HEK293 (cell line): ENCODE data around the gene DDAH1.

Source experiments
- CTCF ChIA-PET: fragments of 350-600 bp; formaldehyde crosslinking; extraction: SDS; loops from one replicate; lab custom pipeline; 2021; ENCODE audit warnings: antibody characterized with exemption; lab: Yijun Ruan, JAX
- POLR2A ChIA-PET: fragments of 300-600 bp; formaldehyde crosslinking; extraction: SDS; loops from one replicate; lab custom pipeline; 2020; ENCODE audit warnings: antibody characterized with exemption, inconsistent platforms; lab: Yijun Ruan, JAX
- H3K27ac ChIP-seq: fragments of 200-500 bp; sonication (Bioruptor generic); 2 replicates; pipeline ENCODE4 v1.5.1; 2014; ENCODE audit warnings: low read depth, low read length, control low read depth, inconsistent platforms; ENCODE audit errors: extremely low read depth
- H3K36me3 ChIP-seq, 2 experiments: fragments of 200-500 bp in 1 of 2; sonication (Bioruptor generic) in 1 of 2; 1 replicate in 1 of 2; 2 replicates in 1 of 2; pipeline ENCODE4 v1.5.1; 2014 to 2017; ENCODE audit warnings: inconsistent platforms in 2 of 2, low read length in 2 of 2; ENCODE audit not compliant: control insufficient read depth in 2 of 2, insufficient read depth in 1 of 2
- H3K4me1 ChIP-seq: fragments of 200-500 bp; sonication (Bioruptor generic); 2 replicates; pipeline ENCODE4 v1.5.1; 2014; ENCODE audit warnings: mild to moderate bottlenecking, low read length, inconsistent platforms; ENCODE audit not compliant: control insufficient read depth, insufficient read depth
- H3K4me3 ChIP-seq: 2 replicates; pipeline ENCODE4 v1.5.1; 2011; ENCODE audit warnings: low read depth, mild to moderate bottlenecking, control low read depth, low read length, moderate library complexity
- H3K9me3 ChIP-seq: fragments of 200-500 bp; sonication (Bioruptor generic); 2 replicates; pipeline ENCODE4 v1.5.1; 2014; ENCODE audit warnings: low read depth, low read length, inconsistent platforms; ENCODE audit not compliant: control insufficient read depth, insufficient read depth
- HOXD13 ChIP-seq: sonication (generic); formaldehyde crosslinking; IDR thresholded peaks from 2 replicates; pipeline ENCODE4 v1.8.0; 2022; ENCODE audit warnings: missing genetic modification reagents, borderline replicate concordance
- KLF1 ChIP-seq: fragments of 450-650 bp; formaldehyde crosslinking; IDR thresholded peaks from 2 replicates; pipeline ENCODE4 v1.5.1; 2016; ENCODE audit warnings: missing biosample characterization, missing genetic modification characterization
- KLF16 ChIP-seq: fragments of 450-650 bp; formaldehyde crosslinking; IDR thresholded peaks from 2 replicates; pipeline ENCODE4 v1.5.1; 2017; ENCODE audit warnings: missing biosample characterization, missing genetic modification characterization
- TRIM28 ChIP-seq: IDR thresholded peaks from 2 replicates; pipeline ENCODE4 v1.6.1; 2011; ENCODE audit warnings: low read length, control low read depth, borderline replicate concordance
- YY1 ChIP-seq: fragments of 450-650 bp; formaldehyde crosslinking; IDR thresholded peaks from 2 replicates; pipeline ENCODE4 v1.5.1; 2018; ENCODE audit warnings: missing biosample characterization, missing genetic modification characterization
- ZBTB1 ChIP-seq: fragments of 450-650 bp; formaldehyde crosslinking; IDR thresholded peaks from 2 replicates; pipeline ENCODE4 v1.5.1; 2016; ENCODE audit warnings: missing biosample characterization, missing genetic modification characterization
- ZBTB48 ChIP-seq: fragments of 450-650 bp; formaldehyde crosslinking; IDR thresholded peaks from 2 replicates; pipeline ENCODE4 v1.5.1; 2016; ENCODE audit warnings: missing biosample characterization, missing genetic modification characterization
- ZFP37 ChIP-seq: fragments of 450-650 bp; formaldehyde crosslinking; IDR thresholded peaks from 2 replicates; pipeline ENCODE4 v1.5.1; 2016; ENCODE audit warnings: missing biosample characterization, missing genetic modification characterization
- ZIC2 ChIP-seq: fragments of 450-650 bp; formaldehyde crosslinking; IDR thresholded peaks from 2 replicates; pipeline ENCODE4 v1.5.1; 2016; ENCODE audit warnings: missing biosample characterization, missing genetic modification characterization
- ZNF169 ChIP-seq: fragments of 450-650 bp; formaldehyde crosslinking; IDR thresholded peaks from 2 replicates; pipeline ENCODE4 v1.5.1; 2016; ENCODE audit warnings: missing biosample characterization, missing genetic modification characterization
- ZNF184 ChIP-seq: fragments of 450-650 bp; IDR thresholded peaks from 2 replicates; pipeline ENCODE4 v1.5.1; 2018; ENCODE audit warnings: missing biosample characterization, mild to moderate bottlenecking, missing genetic modification characterization
- ZNF211 ChIP-seq: fragments of 450-650 bp; formaldehyde crosslinking; IDR thresholded peaks from 2 replicates; pipeline ENCODE4 v1.5.1; 2016; ENCODE audit warnings: low read depth, missing biosample characterization, missing genetic modification characterization
- ZNF248 ChIP-seq: fragments of 450-650 bp; formaldehyde crosslinking; IDR thresholded peaks from 2 replicates; pipeline ENCODE4 v1.5.1; 2017; ENCODE audit warnings: missing biosample characterization, missing genetic modification characterization
- ZNF292 ChIP-seq: fragments of 450-650 bp; formaldehyde crosslinking; IDR thresholded peaks from 2 replicates; pipeline ENCODE4 v1.5.1; 2016; ENCODE audit warnings: low read depth, missing biosample characterization, missing genetic modification characterization, borderline replicate concordance
- ZNF324 ChIP-seq: fragments of 450-650 bp; formaldehyde crosslinking; IDR thresholded peaks from 2 replicates; pipeline ENCODE4 v1.5.1; 2016; ENCODE audit warnings: missing biosample characterization, missing genetic modification characterization
- ZNF501 ChIP-seq: fragments of 450-650 bp; formaldehyde crosslinking; IDR thresholded peaks from 2 replicates; pipeline ENCODE4 v1.5.1; 2016; ENCODE audit warnings: missing biosample characterization, missing genetic modification characterization
- ZNF521 ChIP-seq: fragments of 450-650 bp; formaldehyde crosslinking; IDR thresholded peaks from 2 replicates; pipeline ENCODE4 v1.5.1; 2017; ENCODE audit warnings: missing biosample characterization, mild to moderate bottlenecking, missing genetic modification characterization
- ZNF548 ChIP-seq: fragments of 450-650 bp; formaldehyde crosslinking; IDR thresholded peaks from 2 replicates; pipeline ENCODE4 v1.5.1; 2016; ENCODE audit warnings: missing biosample characterization, missing genetic modification characterization
- ZNF624 ChIP-seq: fragments of 450-650 bp; formaldehyde crosslinking; IDR thresholded peaks from 2 replicates; pipeline ENCODE4 v1.5.1; 2017; ENCODE audit warnings: missing biosample characterization, missing genetic modification characterization
- ZNF701 ChIP-seq: fragments of 450-650 bp; formaldehyde crosslinking; IDR thresholded peaks from 2 replicates; pipeline ENCODE4 v1.5.1; 2016; ENCODE audit warnings: missing biosample characterization, missing genetic modification characterization
- ZNF785 ChIP-seq: fragments of 450-650 bp; formaldehyde crosslinking; IDR thresholded peaks from 2 replicates; pipeline ENCODE4 v1.5.1; 2016; ENCODE audit warnings: missing biosample characterization, missing genetic modification characterization
- ZNF843 ChIP-seq: fragments of 450-650 bp; formaldehyde crosslinking; IDR thresholded peaks from 2 replicates; pipeline ENCODE4 v1.5.1; 2016; ENCODE audit warnings: missing biosample characterization, missing genetic modification characterization
- TF ChIP-seq, protein P1 (sequence below): fragments of 450-650 bp; formaldehyde crosslinking; IDR thresholded peaks from 2 replicates; pipeline ENCODE4 v1.5.1; 2017; ENCODE audit warnings: missing biosample characterization, missing genetic modification characterization
- TF ChIP-seq, protein P2 (sequence below): fragments of 450-650 bp; formaldehyde crosslinking; IDR thresholded peaks from 2 replicates; pipeline ENCODE4 v1.5.1; 2016; ENCODE audit warnings: missing biosample characterization, missing genetic modification characterization, borderline replicate concordance
- TF ChIP-seq, protein P3 (sequence below): fragments of 450-650 bp; formaldehyde crosslinking; IDR thresholded peaks from 2 replicates; pipeline ENCODE4 v1.5.1; 2017; ENCODE audit warnings: missing biosample characterization, missing genetic modification characterization

Gene DDAH1

DNA sequence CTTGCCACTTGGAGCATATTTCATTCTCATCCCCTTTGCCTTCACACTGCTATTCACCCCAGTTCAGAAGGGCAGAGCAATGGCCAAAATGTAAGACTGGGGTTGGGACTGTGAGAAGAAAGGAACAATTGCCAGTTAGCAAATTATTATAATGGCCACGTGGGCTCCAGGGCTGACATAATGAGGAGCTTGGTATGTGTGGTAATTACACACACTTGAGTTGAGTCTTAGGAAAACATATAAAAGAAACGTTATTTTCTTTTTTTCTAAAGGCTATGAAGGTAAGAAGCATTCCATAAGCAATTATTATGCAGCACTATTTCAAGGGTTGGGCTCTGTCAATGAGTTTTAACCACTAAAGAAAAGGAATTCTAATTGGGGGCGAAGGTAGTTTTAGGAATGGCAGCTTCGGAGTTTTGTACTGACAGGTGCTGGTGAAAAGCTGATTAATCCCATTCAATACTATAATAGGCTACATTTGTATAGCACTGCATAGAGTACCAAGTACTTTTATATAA, 156.1 kb downstream of the DDAH1 start:
- Histone ChIP-seq H3K4me1 (0 out of 2 replicates have a peak, but pooled peaks cover 3% of the 10 kb centered on the region), H3K4me3 (no peak overlapping the region), H3K27ac (no peak overlapping the region), H3K36me3 (no peaks in the 10 kb centered on the region), H3K9me3 (no peaks in the 10 kb centered on the region)
- CTCF ChIA-PET, result interaction anchor here (0.6 to 3.4 kb wide), 42 partner anchors 7 to 585 kb away, joined by 3 to 48 read pairs (median 4); partner anchors contain the start of genes CCN1, DDAH1 and ZNHIT6
- POLR2A ChIA-PET, result interaction anchor here (0.9 to 2.1 kb wide), 2 partner anchors 36 to 273 kb away, joined by 3 to 10 read pairs; no protein-coding TSS in a partner anchor
- no peak for TF ChIP-seq HOXD13 (CRISPR knock-in tag)
- TF ChIP-seq, protein P1, sequence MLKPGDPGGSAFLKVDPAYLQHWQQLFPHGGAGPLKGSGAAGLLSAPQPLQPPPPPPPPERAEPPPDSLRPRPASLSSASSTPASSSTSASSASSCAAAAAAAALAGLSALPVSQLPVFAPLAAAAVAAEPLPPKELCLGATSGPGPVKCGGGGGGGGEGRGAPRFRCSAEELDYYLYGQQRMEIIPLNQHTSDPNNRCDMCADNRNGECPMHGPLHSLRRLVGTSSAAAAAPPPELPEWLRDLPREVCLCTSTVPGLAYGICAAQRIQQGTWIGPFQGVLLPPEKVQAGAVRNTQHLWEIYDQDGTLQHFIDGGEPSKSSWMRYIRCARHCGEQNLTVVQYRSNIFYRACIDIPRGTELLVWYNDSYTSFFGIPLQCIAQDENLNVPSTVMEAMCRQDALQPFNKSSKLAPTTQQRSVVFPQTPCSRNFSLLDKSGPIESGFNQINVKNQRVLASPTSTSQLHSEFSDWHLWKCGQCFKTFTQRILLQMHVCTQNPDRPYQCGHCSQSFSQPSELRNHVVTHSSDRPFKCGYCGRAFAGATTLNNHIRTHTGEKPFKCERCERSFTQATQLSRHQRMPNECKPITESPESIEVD (tag by site-specific recombination), result peak; percentile 31; the same call in 1 of the 2 replicates

DNA sequence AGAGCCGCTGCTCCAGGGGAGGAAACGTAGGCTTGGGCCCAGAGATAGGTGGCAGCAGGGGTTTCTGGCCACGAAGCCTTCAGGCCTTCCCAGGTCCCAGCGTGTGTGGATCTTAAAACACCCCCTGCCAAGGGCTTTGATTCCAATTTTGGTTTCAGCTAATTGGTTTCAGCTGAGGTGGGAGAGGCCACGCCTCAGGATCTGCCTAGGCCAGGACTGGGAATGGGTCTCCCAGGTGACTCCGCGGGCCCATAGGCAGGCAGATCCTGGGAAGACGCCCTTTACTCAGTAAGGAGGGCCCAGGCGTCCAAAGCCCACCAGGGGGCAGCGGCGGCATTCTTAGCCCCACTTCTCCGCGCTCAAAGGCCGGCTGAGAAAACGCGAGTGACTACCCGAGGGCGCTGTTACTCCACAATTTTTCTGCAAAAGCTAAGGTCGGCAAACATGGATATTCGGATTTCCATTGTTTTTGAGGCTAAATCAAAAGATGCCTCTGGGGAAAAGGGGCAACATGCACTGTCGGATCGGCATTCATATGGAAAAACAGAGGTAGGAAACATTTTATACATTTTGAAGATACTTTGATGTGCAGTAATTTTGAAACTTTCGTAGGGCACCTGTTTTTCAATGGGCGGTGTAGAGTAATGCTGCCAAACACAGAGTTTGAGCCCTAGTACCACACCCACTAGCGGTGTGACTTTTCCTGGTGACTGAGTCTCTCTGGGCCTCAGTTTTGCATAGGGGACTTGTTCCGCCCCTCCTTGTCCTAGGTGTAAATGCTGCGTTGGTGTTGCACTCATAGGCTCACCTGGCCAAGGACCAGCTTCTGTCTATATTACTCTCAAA, 156.7 kb downstream of the DDAH1 start:
- 0 out of 2 replicates have a peak, but pooled peaks cover 3% of the 10 kb centered on the region for H3K4me1 ChIP-seq
- no peak overlapping the region for H3K4me3 ChIP-seq
- no peaks in the 10 kb centered on the region for H3K9me3 ChIP-seq
- POLR2A ChIA-PET, result interaction anchor here (0.9 to 2.1 kb wide), 2 partner anchors 36 to 273 kb away, joined by 3 to 10 read pairs; no protein-coding TSS in a partner anchor
- H3K27ac ChIP-seq, result no peak overlapping the region
- no peaks in the 10 kb centered on the region for H3K36me3 ChIP-seq
- CTCF ChIA-PET, result interaction anchor here (0.5 to 3.4 kb wide), 64 partner anchors 8 to 1193 kb away, joined by 3 to 48 read pairs (median 4); partner anchors contain the start of genes CCN1, DDAH1 and ZNHIT6
- TF ChIP-seq KLF16 (tag by site-specific recombination) (no peak), ZNF624 (tag by site-specific recombination) (no peak), ZFP37 (no peak), ZNF843 (0 out of 2 replicates have a peak, but pooled peaks have one; percentile 16), ZNF169 (tag by site-specific recombination) (no peak), ZIC2 (tag by site-specific recombination) (peak; percentile 79), ZBTB48 (no peak), YY1 (tag by site-specific recombination) (no peak), ZNF785 (tag by site-specific recombination) (no peak), ZNF521 (tag by site-specific recombination) (no peak), ZNF324 (no peak), KLF1 (tag by site-specific recombination) (peak; percentile 29; the same call in 1 of the 2 replicates), ZNF501 (0 out of 2 replicates have a peak, but pooled peaks have one; percentile 26), TRIM28 (peak; percentile 24; the same call in 1 of the 2 replicates), HOXD13 (CRISPR knock-in tag) (no peak), ZNF248 (tag by site-specific recombination) (no peak), ZNF184 (peak; percentile 66; the same call in 1 of the 2 replicates), ZBTB1 (tag by site-specific recombination) (no peak), ZNF701 (tag by site-specific recombination) (no peak), ZNF292 (no peak), ZNF548 (no peak), ZNF211 (no peak)
- TF ChIP-seq, protein P2, sequence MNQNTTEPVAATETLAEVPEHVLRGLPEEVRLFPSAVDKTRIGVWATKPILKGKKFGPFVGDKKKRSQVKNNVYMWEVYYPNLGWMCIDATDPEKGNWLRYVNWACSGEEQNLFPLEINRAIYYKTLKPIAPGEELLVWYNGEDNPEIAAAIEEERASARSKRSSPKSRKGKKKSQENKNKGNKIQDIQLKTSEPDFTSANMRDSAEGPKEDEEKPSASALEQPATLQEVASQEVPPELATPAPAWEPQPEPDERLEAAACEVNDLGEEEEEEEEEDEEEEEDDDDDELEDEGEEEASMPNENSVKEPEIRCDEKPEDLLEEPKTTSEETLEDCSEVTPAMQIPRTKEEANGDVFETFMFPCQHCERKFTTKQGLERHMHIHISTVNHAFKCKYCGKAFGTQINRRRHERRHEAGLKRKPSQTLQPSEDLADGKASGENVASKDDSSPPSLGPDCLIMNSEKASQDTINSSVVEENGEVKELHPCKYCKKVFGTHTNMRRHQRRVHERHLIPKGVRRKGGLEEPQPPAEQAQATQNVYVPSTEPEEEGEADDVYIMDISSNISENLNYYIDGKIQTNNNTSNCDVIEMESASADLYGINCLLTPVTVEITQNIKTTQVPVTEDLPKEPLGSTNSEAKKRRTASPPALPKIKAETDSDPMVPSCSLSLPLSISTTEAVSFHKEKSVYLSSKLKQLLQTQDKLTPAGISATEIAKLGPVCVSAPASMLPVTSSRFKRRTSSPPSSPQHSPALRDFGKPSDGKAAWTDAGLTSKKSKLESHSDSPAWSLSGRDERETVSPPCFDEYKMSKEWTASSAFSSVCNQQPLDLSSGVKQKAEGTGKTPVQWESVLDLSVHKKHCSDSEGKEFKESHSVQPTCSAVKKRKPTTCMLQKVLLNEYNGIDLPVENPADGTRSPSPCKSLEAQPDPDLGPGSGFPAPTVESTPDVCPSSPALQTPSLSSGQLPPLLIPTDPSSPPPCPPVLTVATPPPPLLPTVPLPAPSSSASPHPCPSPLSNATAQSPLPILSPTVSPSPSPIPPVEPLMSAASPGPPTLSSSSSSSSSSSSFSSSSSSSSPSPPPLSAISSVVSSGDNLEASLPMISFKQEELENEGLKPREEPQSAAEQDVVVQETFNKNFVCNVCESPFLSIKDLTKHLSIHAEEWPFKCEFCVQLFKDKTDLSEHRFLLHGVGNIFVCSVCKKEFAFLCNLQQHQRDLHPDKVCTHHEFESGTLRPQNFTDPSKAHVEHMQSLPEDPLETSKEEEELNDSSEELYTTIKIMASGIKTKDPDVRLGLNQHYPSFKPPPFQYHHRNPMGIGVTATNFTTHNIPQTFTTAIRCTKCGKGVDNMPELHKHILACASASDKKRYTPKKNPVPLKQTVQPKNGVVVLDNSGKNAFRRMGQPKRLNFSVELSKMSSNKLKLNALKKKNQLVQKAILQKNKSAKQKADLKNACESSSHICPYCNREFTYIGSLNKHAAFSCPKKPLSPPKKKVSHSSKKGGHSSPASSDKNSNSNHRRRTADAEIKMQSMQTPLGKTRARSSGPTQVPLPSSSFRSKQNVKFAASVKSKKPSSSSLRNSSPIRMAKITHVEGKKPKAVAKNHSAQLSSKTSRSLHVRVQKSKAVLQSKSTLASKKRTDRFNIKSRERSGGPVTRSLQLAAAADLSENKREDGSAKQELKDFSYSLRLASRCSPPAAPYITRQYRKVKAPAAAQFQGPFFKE, result no peak
- TF ChIP-seq, protein P3, sequence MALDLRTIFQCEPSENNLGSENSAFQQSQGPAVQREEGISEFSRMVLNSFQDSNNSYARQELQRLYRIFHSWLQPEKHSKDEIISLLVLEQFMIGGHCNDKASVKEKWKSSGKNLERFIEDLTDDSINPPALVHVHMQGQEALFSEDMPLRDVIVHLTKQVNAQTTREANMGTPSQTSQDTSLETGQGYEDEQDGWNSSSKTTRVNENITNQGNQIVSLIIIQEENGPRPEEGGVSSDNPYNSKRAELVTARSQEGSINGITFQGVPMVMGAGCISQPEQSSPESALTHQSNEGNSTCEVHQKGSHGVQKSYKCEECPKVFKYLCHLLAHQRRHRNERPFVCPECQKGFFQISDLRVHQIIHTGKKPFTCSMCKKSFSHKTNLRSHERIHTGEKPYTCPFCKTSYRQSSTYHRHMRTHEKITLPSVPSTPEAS (tag by site-specific recombination), result no peak
